ENCODE measurements around the gene XG.
"Not testable (repeated sequence)": the region's sequence is repeated elsewhere in the genome, so short reads cannot be mapped to it uniquely, and the experiment has no call there.

Gene XG

GRCh38 chrX:2735270-2735669 is 16.6 kb upstream of the XG start:
- no peak for DNase-seq

DNA sequence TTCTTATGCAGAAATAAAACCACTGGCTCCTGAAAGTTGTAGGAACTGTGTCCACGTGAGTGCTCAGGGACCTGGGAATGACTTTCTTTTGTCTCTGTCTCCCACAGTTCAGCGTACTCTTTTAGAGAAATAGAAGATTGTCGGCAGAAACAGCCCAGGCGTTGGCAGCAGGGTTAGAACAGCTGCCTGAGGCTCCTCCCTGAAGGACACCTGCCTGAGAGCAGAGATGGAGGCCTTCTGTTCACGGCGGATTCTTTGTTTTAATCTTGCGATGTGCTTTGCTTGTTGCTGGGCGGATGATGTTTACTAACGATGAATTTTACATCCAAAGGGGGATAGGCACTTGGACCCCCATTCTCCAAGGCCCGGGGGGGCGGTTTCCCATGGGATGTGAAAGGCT is 11.2 kb upstream of the XG start:
- no peak for DNase-seq

GRCh38 chrX:2741386-2741785 is 10.5 kb upstream of the XG start:
- DNase-seq, result no peak

GRCh38 chrX:2746250-2746649 is 5.6 kb upstream of the XG start:
- DNase-seq, result not testable (repeated sequence)

DNA sequence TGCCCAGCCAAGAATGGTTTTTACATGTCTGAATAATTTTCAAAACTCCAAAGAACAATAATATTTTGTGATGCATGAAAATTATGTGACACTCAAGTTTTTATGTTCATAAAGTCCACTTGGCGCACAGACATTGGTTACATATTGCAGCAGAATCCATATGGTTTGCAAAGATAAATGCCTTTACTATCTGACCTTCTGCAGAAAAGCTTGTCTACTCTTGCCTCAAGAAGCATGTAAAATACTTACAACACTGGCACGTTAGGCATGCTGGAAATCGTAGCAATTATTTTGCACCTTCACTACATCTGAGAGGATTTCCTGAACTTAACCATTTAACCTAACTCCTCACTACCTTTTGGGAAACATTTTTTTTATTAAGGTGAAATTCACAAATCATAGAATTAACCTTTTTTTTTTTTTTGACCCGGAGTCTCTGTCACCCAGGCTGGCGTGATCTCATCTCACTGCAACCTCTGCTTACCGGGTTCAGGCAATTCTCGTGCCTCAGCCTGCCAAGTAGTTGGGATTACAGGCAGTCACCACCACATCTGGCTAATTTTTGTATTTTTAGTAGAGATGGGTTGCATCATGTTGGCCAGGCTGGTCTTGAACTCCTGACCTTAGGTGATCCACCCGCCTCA is 3.5 kb upstream of the XG start:
- DNase-seq, result no peak

- DNase-seq, result no peak
These were observed 3.0 kb upstream of the XG start for GRCh38 chrX:2748815-2749188.

GRCh38 chrX:2751291-2751690 is 549 bp upstream of the XG start:
- DNase-seq, result no peak

DNA sequence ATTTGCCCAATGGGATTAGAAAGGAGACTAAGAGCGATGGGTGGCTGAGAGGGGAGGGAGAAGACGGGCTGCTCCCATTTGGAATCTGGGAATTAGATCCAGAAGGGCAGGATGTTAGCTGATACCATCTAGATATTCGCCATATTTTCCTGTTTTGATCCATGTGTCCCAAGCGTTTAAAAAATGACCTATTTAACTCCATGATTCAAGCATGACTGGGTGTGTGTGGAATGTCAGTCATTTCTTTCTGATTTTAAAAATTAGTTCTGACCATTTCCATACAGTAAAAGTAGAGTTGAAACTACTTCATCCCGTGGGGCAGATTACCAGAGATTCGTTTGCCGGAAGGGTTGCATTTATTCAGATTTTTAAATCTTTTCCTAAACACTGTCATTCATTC is 601 bp downstream of the XG start:
- DNase-seq, result not testable (repeated sequence)

GRCh38 chrX:2755163-2755715 is 3.4 kb downstream of the XG start:
- DNase-seq, result not testable (repeated sequence)

DNA sequence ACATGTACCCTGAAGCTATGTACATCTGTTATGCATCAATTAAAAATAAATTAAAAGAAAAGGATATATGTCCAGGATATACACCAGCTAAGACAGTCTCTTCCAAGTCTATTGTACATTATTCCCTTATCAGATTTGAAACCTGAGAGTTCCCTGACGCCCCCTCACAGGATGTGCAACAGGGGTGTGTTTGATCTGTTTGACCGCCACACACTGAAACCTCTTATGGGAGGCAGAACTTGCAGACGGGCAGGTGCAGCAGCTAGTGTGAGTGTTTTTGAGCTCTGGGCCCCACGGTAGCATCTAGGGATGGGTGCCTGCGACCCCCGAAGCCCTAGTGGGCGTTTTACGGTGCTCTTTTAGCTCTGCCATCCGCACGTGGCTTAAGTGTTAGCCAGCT is 4.7 kb downstream of the XG start:
- no peak for DNase-seq

- no peak for DNase-seq
These were observed 9.4 kb downstream of the XG start for GRCh38 chrX:2761246-2761645.

GRCh38 chrX:2762671-2763070 is 10.8 kb downstream of the XG start:
- DNase-seq, result not testable (repeated sequence)

DNA sequence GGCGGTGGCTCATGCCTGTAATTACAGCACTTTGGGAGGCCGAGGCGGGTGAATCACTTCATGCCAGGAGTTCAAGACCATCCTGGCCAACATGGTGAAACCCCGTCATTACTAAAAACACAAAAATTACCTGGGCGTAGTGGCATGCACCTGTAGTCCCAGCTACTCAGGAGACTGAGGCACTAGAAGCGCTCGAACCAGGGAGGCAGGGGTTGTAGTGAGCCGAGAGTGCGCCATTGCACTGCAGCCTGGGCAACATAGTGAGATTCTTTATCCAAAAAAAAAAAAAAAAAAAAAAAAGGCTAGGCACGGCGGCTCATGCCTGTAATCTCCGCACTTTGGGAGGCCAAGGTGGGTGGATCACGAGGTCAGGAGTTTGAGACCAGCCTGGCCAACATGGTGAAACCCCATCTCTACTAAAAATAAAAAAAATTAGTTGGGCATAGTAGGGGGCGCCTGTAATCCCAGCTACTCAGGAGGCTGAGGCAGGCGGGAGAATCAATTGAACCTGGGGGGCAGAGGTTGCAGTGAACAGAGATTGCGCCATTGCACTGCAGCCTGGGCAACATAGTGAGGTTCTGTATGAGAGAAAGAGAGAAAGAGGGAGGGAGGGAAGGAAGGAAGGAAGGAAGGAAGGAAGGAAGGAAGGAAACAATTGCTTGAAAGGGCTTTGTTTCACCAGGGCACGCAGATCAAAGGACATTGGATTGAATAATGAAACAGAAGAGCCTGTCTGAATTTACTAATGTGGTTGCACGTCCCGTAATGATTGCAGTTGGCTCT is 13.1 kb downstream of the XG start:
- not testable (repeated sequence) for DNase-seq

DNA sequence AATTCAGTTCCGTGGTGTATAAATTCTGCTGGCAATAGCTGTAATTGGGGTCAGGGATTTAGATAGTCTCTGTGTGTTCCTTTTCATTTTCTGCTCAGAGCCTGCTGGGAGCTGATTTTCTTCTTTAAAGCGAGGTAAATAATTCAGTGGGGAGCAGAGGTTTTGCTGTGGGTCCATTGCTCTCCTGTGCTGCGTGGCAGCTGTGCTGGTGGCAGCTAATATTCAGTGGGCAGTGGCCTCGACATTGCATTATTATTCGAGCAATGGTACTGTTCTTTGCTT is 13.7 kb downstream of the XG start:
- no peak for DNase-seq

- peak; percentile 81 for DNase-seq
These were observed 15.1 kb downstream of the XG start for GRCh38 chrX:2766906-2767305.

DNA sequence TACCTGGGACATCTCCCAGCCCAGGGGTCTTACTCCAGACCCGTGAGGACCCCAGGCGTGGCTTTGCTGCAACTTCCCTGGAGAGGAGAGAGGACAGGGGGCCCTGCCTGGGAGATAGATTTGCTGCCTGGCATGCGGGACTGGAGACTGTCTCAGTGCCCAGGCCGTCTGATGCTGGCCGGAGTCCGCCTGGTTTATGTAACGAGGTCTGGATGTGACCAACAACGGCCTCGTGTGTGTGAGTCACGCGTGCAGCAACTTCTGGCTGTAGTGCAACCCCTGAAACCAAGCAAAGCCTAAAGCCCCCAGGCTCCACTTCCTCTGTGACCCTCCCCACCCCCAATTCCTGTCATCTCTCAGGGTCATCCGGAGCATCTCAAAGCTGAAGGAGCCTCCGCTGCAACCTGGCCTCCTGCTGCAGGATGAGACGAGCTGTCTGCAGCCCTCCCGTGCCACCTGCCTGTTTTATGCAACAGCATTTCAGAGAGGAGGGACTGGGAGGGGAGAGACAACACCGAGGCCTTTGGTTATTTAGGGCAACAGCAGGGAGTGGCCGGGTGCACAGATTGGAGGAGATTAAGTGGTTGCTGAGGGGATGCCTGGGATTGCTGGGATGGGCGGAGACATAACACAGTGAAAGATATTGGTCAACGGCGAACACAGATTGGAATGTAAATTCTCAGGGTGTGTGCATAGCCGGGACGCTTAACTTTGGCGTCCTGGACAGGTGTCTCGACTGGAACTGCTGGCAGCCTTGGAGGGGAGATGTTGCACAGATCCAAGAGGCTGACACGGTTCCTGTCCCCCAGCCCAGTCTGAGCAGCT is 16.0 kb downstream of the XG start:
- peak; percentile 84 for DNase-seq

- no peak for DNase-seq
These were observed 17.8 kb downstream of the XG start for GRCh38 chrX:2769615-2770014.

GRCh38 chrX:2773166-2774055 is 21.6 kb downstream of the XG start:
- not testable (repeated sequence) for DNase-seq

GRCh38 chrX:2774057-2774456 is 22.2 kb downstream of the XG start:
- DNase-seq, result no peak

- no peak for DNase-seq
These were observed 22.9 kb downstream of the XG start for GRCh38 chrX:2774776-2775175.

DNA sequence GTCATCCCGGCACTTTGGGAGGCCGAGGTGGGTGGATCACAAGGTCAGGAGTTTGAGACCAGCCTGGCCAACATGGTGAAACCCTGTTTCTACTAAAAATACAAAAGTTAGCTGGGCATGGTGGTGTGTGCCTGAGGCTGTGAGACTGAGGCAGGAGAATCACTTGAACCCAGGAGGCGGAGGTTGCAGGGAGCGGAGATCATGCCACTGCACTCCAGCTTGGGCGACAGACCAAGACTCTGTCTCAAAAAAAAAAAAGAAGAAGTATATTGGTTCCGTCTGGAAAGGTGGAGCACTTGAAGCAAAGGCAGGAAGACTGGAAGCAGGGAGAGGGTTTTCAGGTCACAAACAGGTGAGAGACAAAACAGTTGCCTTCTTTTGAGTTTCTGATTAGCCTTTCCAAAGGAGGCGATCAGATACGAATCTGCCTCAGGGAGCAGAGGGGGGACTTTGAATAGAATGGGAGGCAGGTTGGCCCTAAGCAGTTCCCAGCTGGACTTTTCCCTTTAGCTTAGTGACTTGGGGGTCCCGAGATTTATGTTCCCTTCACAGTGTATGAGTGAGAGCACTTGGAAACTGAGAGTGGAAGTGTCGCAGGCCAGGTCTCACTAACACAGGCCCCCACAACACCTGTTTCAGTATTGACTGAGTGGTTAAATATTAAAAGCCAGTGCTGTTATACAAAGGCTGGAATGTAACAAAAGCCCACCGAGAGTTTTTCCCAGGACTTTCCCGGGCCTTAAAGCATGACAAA is 28.8 kb downstream of the XG start:
- not testable (repeated sequence) for DNase-seq

- DNase-seq, result no peak
These were observed 29.4 kb downstream of the XG start for GRCh38 chrX:2781226-2781571.

Data from MV-4-11 (cell line).